HepG2 (cell line): ENCODE results near the gene TMEM235. TPM values are rescaled to one million over a fixed set of nuclear protein-coding genes. Genes with fewer than 3 reads are reported as not detected.

Experiments used
- ARNTL ChIP-seq: sonication (generic); formaldehyde crosslinking; IDR thresholded peaks from 2 replicates; pipeline ENCODE4 v1.4.0; 2020; ENCODE audit warnings: mild to moderate bottlenecking, missing genetic modification reagents
- IRX3 ChIP-seq: sonication (generic); formaldehyde crosslinking; IDR thresholded peaks from 2 replicates; pipeline ENCODE4 v1.8.1; 2023; ENCODE audit warnings: mild to moderate bottlenecking, low read depth, missing genetic modification reagents, borderline replicate concordance
- ISX ChIP-seq: sonication (generic); formaldehyde crosslinking; conservative IDR thresholded peaks from 2 replicates; pipeline ENCODE4 v1.5.0; 2020; ENCODE audit warnings: missing genetic modification reagents
- KDM3A ChIP-seq: IDR thresholded peaks from 2 replicates; pipeline ENCODE4 v1.6.1; 2018; ENCODE audit warnings: low read depth, missing compliant biosample characterization
- LCORL ChIP-seq, 2 experiments: fragments of 450-650 bp in 1 of 2; sonication (generic) in 1 of 2; formaldehyde crosslinking in 1 of 2; IDR thresholded peaks; 2 replicates each; pipeline versions ENCODE4 v1.5.0 to v1.6.1; 2017 to 2020; ENCODE audit warnings: antibody characterized with exemption in 1 of 2, missing genetic modification reagents in 1 of 2
- NBN ChIP-seq: fragments of 450-650 bp; conservative IDR thresholded peaks from 2 replicates; pipeline ENCODE4 v1.6.1; 2017
- NFKBIZ ChIP-seq: IDR thresholded peaks from 2 replicates; pipeline ENCODE4 v1.6.1; 2018; ENCODE audit warnings: missing genetic modification reagents, missing compliant biosample characterization
- PHB2 ChIP-seq: fragments of 450-650 bp; IDR thresholded peaks from 2 replicates; pipeline ENCODE4 v1.6.1; 2018; ENCODE audit not compliant: partially characterized antibody
- PLSCR1 ChIP-seq: sonication (generic); formaldehyde crosslinking; IDR thresholded peaks from 2 replicates; pipeline ENCODE4 v1.5.0; 2020; ENCODE audit warnings: missing genetic modification reagents, mild to moderate bottlenecking, borderline replicate concordance
- RARG ChIP-seq: sonication (generic); formaldehyde crosslinking; IDR thresholded peaks from 2 replicates; pipeline ENCODE4 v1.4.0; 2020; ENCODE audit warnings: low read depth, mild to moderate bottlenecking, missing genetic modification reagents
- RBM22 ChIP-seq: fragments of 200-400 bp; formaldehyde crosslinking; optimal IDR thresholded peaks from 2 replicates; pipeline ENCODE3; 2017; ENCODE audit warnings: mild to moderate bottlenecking, low read length, moderate library complexity
- RXRB ChIP-seq: IDR thresholded peaks from 2 replicates; pipeline ENCODE4 v1.6.1; 2016; ENCODE audit warnings: borderline replicate concordance, missing genetic modification reagents, missing compliant biosample characterization
- SCMH1 ChIP-seq: sonication (generic); formaldehyde crosslinking; IDR thresholded peaks from 2 replicates; pipeline ENCODE4 v1.9.0; 2021; ENCODE audit warnings: missing genetic modification reagents, mild to moderate bottlenecking, borderline replicate concordance
- SOX6 ChIP-seq, 2 experiments: fragments of 450-650 bp in 1 of 2; sonication (generic) in 1 of 2; formaldehyde crosslinking in 1 of 2; IDR thresholded peaks; 2 replicates each; pipeline versions ENCODE4 v1.4.0 to v1.6.1; 2017 to 2020; ENCODE audit warnings: antibody characterized with exemption in 1 of 2, mild to moderate bottlenecking in 1 of 2, missing genetic modification reagents in 1 of 2
- ZNF441 ChIP-seq: sonication (generic); formaldehyde crosslinking; IDR thresholded peaks from 2 replicates; pipeline ENCODE4 v1.7.0; 2021; ENCODE audit warnings: missing genetic modification reagents, borderline replicate concordance
- ZNF556 ChIP-seq: sonication (generic); formaldehyde crosslinking; IDR thresholded peaks from 2 replicates; pipeline ENCODE4 v1.4.0; 2020; ENCODE audit warnings: mild to moderate bottlenecking, missing genetic modification reagents, borderline replicate concordance
- ZNF644 ChIP-seq: IDR thresholded peaks from 2 replicates; pipeline ENCODE4 v1.6.1; 2016; ENCODE audit warnings: low read depth
- ZNF724P ChIP-seq: sonication (generic); formaldehyde crosslinking; IDR thresholded peaks from 2 replicates; pipeline ENCODE4 v1.8.0; 2022; ENCODE audit warnings: missing genetic modification reagents, borderline replicate concordance
- ZNF749 ChIP-seq: sonication (generic); formaldehyde crosslinking; IDR thresholded peaks from 2 replicates; pipeline ENCODE4 v1.8.0; 2022; ENCODE audit warnings: mild to moderate bottlenecking, missing genetic modification reagents, moderate library complexity, borderline replicate concordance
- ZNF781 ChIP-seq: sonication (generic); formaldehyde crosslinking; IDR thresholded peaks from 2 replicates; pipeline ENCODE4 v1.5.1; 2020; ENCODE audit warnings: borderline replicate concordance, mild to moderate bottlenecking, missing genetic modification reagents; ENCODE audit errors: not compliant biosample characterization
- ZNF790 ChIP-seq: sonication (generic); formaldehyde crosslinking; IDR thresholded peaks from 2 replicates; pipeline ENCODE4 v1.8.0; 2022; ENCODE audit warnings: missing genetic modification reagents, mild to moderate bottlenecking, borderline replicate concordance
- polyA plus RNA-seq, 8 experiments: library from polyadenylated mRNA; depleted of rRNA in 3 of 8; stranded (reverse) in 7 of 8; unstranded in 1 of 8; fragments of >200 nt; fragmentation: Illumina TruSeq in 4 of 8; extraction: Trizol in 4 of 8; gene quantifications; 2 replicates each; pipeline versions ENCODE4 v1.2.1 to v1.2.3, GENCODE V29; 2011 to 2016; ENCODE audit warnings: low read depth in 4 of 8, missing spikeins in 1 of 8, mixed read lengths in 1 of 8; ENCODE audit not compliant: insufficient read depth in 1 of 8
- total RNA-seq, 5 experiments: library from RNA; depleted of rRNA; stranded (reverse); fragments of >200 nt; fragmentation: Illumina TruSeq; extraction: Trizol; gene quantifications; 2 replicates each; pipeline ENCODE4 v1.2.3, GENCODE V29; 2016; ENCODE audit warnings: low read depth in 1 of 5
- TF ChIP-seq, protein P1 (sequence below): sonication (generic); formaldehyde crosslinking; IDR thresholded peaks from 2 replicates; pipeline ENCODE4 v1.5.1; 2020; ENCODE audit warnings: mild to moderate bottlenecking, missing genetic modification reagents
- TF ChIP-seq, protein P2 (sequence below): sonication (generic); formaldehyde crosslinking; IDR thresholded peaks from 2 replicates; pipeline ENCODE4 v1.4.0; 2020; ENCODE audit warnings: missing genetic modification reagents, borderline replicate concordance

TMEM235 gene
- total and polyA plus RNA-seq, 2 of the 13 experiments (the other 11 are each of a cell fraction or from before 2014, with no cell fraction given): not detected

DNA sequence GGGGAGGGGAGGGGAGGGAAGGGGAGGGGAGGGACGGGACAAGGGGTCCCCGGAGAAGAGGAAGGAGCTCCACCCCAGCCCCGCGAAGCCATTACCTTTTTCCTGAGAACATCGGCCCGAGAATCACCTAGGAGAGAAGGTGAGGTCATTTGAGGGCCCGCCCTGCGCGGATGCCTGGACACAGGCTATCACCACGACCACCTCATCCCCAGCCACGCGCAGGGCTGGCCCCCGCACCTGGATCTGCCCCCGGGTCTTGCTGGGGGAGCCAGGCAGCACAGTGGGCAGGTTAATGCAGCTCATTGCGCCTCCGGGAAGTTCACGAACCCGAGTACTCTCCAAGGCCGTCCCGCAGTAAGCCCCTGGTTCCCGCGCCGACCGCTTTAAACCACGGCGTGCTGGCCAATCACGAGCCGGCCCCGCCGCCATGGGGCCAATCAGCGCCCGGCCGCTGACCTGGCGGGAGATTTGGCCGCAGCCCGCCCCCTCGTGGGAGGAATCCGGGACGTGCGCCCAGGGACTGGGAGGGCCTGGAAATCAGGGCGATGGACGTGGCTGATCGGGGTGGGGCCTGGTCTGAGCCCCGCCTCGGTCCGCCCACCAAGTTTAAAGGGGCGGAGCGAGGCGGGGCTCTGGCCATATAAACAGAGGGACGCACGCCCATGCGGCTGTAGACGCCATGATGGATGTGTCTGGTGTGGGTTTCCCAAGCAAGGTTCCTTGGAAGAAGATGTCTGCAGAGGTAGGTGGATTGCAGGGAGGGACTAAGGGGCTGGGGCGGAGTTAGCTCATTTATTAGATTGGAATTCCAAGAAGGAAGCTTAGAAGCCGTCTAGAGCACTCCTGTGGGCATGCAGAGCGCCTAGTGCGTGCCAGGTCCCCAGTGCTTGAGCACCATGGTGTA is 44.5 kb upstream of the TMEM235 start, which contains the start of the genes AFMID and TK1 (continued):
- no peak for TF ChIP-seq SOX6 (IDR thresholded peaks at IDR 0.05)
- TF ChIP-seq SOX6 (CRISPR knock-in tag; IDR thresholded peaks at IDR 0.05): peak; percentile 66
- TF ChIP-seq PLSCR1: no peak; the same call in 1 of the 2 replicates
- peak; percentile 76 for TF ChIP-seq ZNF441 (CRISPR knock-in tag)
- no peak for TF ChIP-seq NBN
- TF ChIP-seq RXRB (CRISPR knock-in tag): peak; percentile 72
- peak; percentile 46 for TF ChIP-seq ZNF781 (CRISPR knock-in tag)
- TF ChIP-seq NFKBIZ (CRISPR knock-in tag): no peak
- TF ChIP-seq ZNF724P (CRISPR knock-in tag): peak; percentile 100
- TF ChIP-seq, protein P1, sequence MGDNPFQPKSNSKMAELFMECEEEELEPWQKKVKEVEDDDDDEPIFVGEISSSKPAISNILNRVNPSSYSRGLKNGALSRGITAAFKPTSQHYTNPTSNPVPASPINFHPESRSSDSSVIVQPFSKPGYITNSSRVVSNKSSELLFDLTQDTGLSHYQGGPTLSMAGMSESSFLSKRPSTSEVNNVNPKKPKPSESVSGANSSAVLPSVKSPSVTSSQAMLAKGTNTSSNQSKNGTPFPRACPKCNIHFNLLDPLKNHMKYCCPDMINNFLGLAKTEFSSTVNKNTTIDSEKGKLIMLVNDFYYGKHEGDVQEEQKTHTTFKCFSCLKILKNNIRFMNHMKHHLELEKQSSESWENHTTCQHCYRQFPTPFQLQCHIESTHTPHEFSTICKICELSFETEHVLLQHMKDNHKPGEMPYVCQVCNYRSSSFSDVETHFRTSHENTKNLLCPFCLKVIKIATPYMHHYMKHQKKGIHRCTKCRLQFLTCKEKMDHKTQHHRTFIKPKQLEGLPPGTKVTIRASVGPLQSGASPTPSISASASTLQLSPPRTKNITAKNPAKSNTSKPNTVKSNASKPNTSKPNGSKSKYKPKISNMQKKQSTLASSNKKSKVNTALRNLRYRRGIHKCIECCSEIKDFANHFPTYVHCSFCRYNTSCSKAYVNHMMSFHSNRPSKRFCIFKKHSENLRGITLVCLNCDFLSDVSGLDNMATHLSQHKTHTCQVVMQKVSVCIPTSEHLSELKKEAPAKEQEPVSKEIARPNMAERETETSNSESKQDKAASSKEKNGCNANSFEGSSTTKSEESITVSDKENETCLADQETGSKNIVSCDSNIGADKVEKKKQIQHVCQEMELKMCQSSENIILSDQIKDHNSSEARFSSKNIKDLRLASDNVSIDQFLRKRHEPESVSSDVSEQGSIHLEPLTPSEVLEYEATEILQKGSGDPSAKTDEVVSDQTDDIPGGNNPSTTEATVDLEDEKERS (CRISPR knock-in tag): peak; percentile 57; the same call in 1 of the 2 replicates
- no peak for TF ChIP-seq PHB2
- TF ChIP-seq SCMH1 (CRISPR knock-in tag): no peak
- TF ChIP-seq RARG: 0 out of 2 replicates have a peak, but pooled peaks have one; percentile 53
- TF ChIP-seq ISX (CRISPR knock-in tag): no peak; the same call in 1 of the 2 replicates
- TF ChIP-seq, protein P2, sequence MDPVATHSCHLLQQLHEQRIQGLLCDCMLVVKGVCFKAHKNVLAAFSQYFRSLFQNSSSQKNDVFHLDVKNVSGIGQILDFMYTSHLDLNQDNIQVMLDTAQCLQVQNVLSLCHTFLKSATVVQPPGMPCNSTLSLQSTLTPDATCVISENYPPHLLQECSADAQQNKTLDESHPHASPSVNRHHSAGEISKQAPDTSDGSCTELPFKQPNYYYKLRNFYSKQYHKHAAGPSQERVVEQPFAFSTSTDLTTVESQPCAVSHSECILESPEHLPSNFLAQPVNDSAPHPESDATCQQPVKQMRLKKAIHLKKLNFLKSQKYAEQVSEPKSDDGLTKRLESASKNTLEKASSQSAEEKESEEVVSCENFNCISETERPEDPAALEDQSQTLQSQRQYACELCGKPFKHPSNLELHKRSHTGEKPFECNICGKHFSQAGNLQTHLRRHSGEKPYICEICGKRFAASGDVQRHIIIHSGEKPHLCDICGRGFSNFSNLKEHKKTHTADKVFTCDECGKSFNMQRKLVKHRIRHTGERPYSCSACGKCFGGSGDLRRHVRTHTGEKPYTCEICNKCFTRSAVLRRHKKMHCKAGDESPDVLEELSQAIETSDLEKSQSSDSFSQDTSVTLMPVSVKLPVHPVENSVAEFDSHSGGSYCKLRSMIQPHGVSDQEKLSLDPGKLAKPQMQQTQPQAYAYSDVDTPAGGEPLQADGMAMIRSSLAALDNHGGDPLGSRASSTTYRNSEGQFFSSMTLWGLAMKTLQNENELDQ: no peak
- TF ChIP-seq ARNTL: peak; percentile 68; the same call in 1 of the 2 replicates
- TF ChIP-seq RBM22: no peak
- peak; percentile 90; the same call in 1 of the 2 replicates for TF ChIP-seq KDM3A (CRISPR knock-in tag)
- TF ChIP-seq ZNF644: peak; percentile 86
- TF ChIP-seq LCORL (IDR thresholded peaks at IDR 0.05): no peak
- TF ChIP-seq LCORL (CRISPR knock-in tag; IDR thresholded peaks at IDR 0.05): peak; percentile 92
- TF ChIP-seq ZNF556 (CRISPR knock-in tag): no peak
- peak; percentile 100 for TF ChIP-seq ZNF749 (CRISPR knock-in tag)
- TF ChIP-seq ZNF790 (CRISPR knock-in tag): no peak; the same call in 1 of the 2 replicates
- peak; percentile 99 for TF ChIP-seq IRX3
